A549 (cell line): ENCODE measurements around the gene MEGF10.
"Not testable (repeated sequence)": the region's sequence is repeated elsewhere in the genome, so short reads cannot be mapped to it uniquely, and the experiment has no call there.

Experiments
- NR3C1 ChIP-seq: fragments of >200 bp; sonication (Bioruptor Twin); formaldehyde crosslinking; IDR thresholded peaks from 3 replicates; pipeline ENCODE4 v1.6.1; 2017
- TF ChIP-seq, protein P1 (sequence below): fragments of >200 bp; sonication (Bioruptor Twin); formaldehyde crosslinking; IDR thresholded peaks from 3 replicates; pipeline ENCODE4 v1.5.1; 2016

DNA sequence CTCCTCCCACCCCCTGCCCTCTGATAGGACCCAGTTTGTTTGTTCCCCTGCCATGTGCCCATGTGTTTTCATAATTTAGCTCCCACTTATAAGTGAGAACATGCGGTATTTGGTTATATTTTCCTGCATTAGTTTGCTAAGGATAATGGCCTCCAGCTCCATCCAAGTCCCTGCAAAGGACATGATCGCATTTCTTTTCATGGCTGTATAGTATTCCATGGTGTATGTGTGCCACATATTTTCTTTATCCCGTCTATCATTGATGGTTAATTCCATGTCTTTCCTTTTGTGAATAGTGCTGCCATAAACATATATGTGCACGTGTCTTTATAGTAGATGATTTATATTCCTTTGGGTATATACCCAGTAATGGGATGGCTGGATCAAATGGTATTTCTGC is 19.9 kb upstream of the MEGF10 start:
- TF ChIP-seq, protein P1, sequence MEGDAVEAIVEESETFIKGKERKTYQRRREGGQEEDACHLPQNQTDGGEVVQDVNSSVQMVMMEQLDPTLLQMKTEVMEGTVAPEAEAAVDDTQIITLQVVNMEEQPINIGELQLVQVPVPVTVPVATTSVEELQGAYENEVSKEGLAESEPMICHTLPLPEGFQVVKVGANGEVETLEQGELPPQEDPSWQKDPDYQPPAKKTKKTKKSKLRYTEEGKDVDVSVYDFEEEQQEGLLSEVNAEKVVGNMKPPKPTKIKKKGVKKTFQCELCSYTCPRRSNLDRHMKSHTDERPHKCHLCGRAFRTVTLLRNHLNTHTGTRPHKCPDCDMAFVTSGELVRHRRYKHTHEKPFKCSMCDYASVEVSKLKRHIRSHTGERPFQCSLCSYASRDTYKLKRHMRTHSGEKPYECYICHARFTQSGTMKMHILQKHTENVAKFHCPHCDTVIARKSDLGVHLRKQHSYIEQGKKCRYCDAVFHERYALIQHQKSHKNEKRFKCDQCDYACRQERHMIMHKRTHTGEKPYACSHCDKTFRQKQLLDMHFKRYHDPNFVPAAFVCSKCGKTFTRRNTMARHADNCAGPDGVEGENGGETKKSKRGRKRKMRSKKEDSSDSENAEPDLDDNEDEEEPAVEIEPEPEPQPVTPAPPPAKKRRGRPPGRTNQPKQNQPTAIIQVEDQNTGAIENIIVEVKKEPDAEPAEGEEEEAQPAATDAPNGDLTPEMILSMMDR, result not testable (repeated sequence)
- TF ChIP-seq NR3C1, result not testable (repeated sequence)
